K562 (cell line): ENCODE measurements around the gene PPP1R13L. TPM values are rescaled to one million over a fixed set of nuclear protein-coding genes. Genes with fewer than 3 reads are reported as not detected.

Experiments
- ASH1L ChIP-seq: fragments of 450-650 bp; IDR thresholded peaks from 2 replicates; pipeline ENCODE4 v1.6.1; 2018; ENCODE audit warnings: borderline replicate concordance, mild to moderate bottlenecking, low read depth; ENCODE audit not compliant: partially characterized antibody
- BACH1 ChIP-seq: fragments of 200-800 bp; sonication (Bioruptor generic); IDR thresholded peaks from 2 replicates; pipeline ENCODE4 v1.6.1; 2016; ENCODE audit warnings: missing genetic modification characterization, missing compliant biosample characterization
- BDP1 ChIP-seq: IDR thresholded peaks from 3 replicates; pipeline ENCODE4 v1.6.1; 2011; ENCODE audit not compliant: insufficient read length, insufficient read depth
- DDX20 ChIP-seq: fragments of 450-650 bp; IDR thresholded peaks from 2 replicates; pipeline ENCODE4 v1.6.1; 2016; ENCODE audit warnings: missing genetic modification characterization, low read depth, mild to moderate bottlenecking, missing compliant biosample characterization, moderate library complexity
- ETV1 ChIP-seq: fragments of 450-650 bp; conservative IDR thresholded peaks from 2 replicates; pipeline ENCODE4 v1.6.1; 2016; ENCODE audit warnings: missing genetic modification characterization, control low read depth, low read depth, missing compliant biosample characterization
- ETV5 ChIP-seq: sonication (generic); formaldehyde crosslinking; IDR thresholded peaks from 2 replicates; pipeline ENCODE4 v1.4.0; 2020; ENCODE audit warnings: low read depth, mild to moderate bottlenecking, missing genetic modification reagents
- EWSR1 ChIP-seq: fragments of 450-650 bp; IDR thresholded peaks from 2 replicates; pipeline ENCODE4 v1.6.1; 2018; ENCODE audit warnings: borderline replicate concordance, mild to moderate bottlenecking, low read depth, moderate library complexity; ENCODE audit not compliant: partially characterized antibody
- HOMEZ ChIP-seq: fragments of 250-450 bp; sonication (Bioruptor Pico); IDR thresholded peaks from 2 replicates; pipeline ENCODE4 v1.4.0; 2020; ENCODE audit warnings: mild to moderate bottlenecking, moderate library complexity
- NCOA1 ChIP-seq: fragments of 450-650 bp; IDR thresholded peaks from 2 replicates; pipeline ENCODE4 v1.6.1; 2016; ENCODE audit warnings: low read depth
- RBBP5 ChIP-seq: fragments of 200-600 bp; sonication (generic); IDR thresholded peaks from 2 replicates; pipeline ENCODE4 v1.6.1; 2012; ENCODE audit warnings: borderline replicate concordance, mild to moderate bottlenecking, low read length, control low read depth, inconsistent platforms; ENCODE audit not compliant: insufficient read depth, poor library complexity, severe bottlenecking
- SMARCA5 ChIP-seq: fragments of 450-650 bp; IDR thresholded peaks from 2 replicates; pipeline ENCODE4 v1.6.1; 2016
- STAT5B ChIP-seq: fragments of 250-450 bp; sonication (Bioruptor Pico); IDR thresholded peaks from 2 replicates; pipeline ENCODE4 v1.8.0; 2021; ENCODE audit warnings: mild to moderate bottlenecking, inconsistent platforms
- TEAD4 ChIP-seq, 2 experiments: sonication (generic) in 1 of 2; formaldehyde crosslinking in 1 of 2; IDR thresholded peaks; 2 replicates each; pipeline versions ENCODE4 v1.6.1 to v1.8.0; 2012 to 2022; ENCODE audit warnings: borderline replicate concordance in 1 of 2, inconsistent platforms in 1 of 2, low read length in 1 of 2, mild to moderate bottlenecking in 1 of 2, missing genetic modification reagents in 1 of 2
- USF2 ChIP-seq: sonication (generic); formaldehyde crosslinking; IDR thresholded peaks from 2 replicates; pipeline ENCODE4 v1.5.0; 2020; ENCODE audit warnings: missing genetic modification reagents
- ZBTB7A ChIP-seq: IDR thresholded peaks from 2 replicates; pipeline ENCODE4 v1.6.1; 2011; ENCODE audit warnings: low read depth, mild to moderate bottlenecking, low read length, moderate library complexity, borderline replicate concordance; ENCODE audit not compliant: control insufficient read depth
- ZC3H4 ChIP-seq: sonication (generic); formaldehyde crosslinking; IDR thresholded peaks from 2 replicates; pipeline ENCODE4 v1.9.0; 2021; ENCODE audit warnings: missing genetic modification reagents, borderline replicate concordance
- ZKSCAN3 ChIP-seq: fragments of 250-450 bp; sonication (Bioruptor Pico); IDR thresholded peaks from 2 replicates; pipeline ENCODE4 v1.4.0; 2020
- ZNF24 ChIP-seq: fragments of 450-650 bp; IDR thresholded peaks from 2 replicates; pipeline ENCODE4 v1.6.1; 2016
- ZNF280A ChIP-seq: fragments of 450-650 bp; IDR thresholded peaks from 2 replicates; pipeline ENCODE4 v1.6.1; 2018; ENCODE audit warnings: mild to moderate bottlenecking, low read depth; ENCODE audit not compliant: partially characterized antibody
- ZNF347 ChIP-seq: fragments of 450-650 bp; formaldehyde crosslinking; IDR thresholded peaks from 2 replicates; pipeline ENCODE4 v1.4.0; 2020; ENCODE audit warnings: low read depth, mild to moderate bottlenecking, moderate library complexity
- ZNF561 ChIP-seq: fragments of 450-650 bp; formaldehyde crosslinking; conservative IDR thresholded peaks from 2 replicates; pipeline ENCODE4 v1.4.0; 2020; ENCODE audit warnings: mild to moderate bottlenecking, moderate library complexity
- polyA plus RNA-seq, 8 experiments: library from polyadenylated mRNA; depleted of rRNA in 4 of 8; stranded (reverse) in 5 of 8; unstranded in 3 of 8; fragments of >200 nt; fragmentation: Nextera tagmentation in 2 of 8; fragmentation: Illumina TruSeq in 1 of 8; extraction: Ambion mirVana in 2 of 8; extraction: Trizol in 1 of 8; gene quantifications; 2 replicates each; pipeline versions ENCODE4 v1.2.1 to v1.2.3, GENCODE V29; 2011 to 2014; ENCODE audit warnings: inconsistent platforms in 1 of 8, missing spikeins in 1 of 8
- total RNA-seq, 7 experiments: library from RNA; depleted of rRNA in 6 of 7; stranded (reverse); fragments of >200 nt in 6 of 7; fragmentation: Illumina TruSeq in 2 of 7; extraction: Trizol in 2 of 7; gene quantifications; 2 replicates each; pipeline versions ENCODE4 v1.2.1 to v1.2.3, GENCODE V29; 2011 to 2021; ENCODE audit warnings: low replicate concordance in 1 of 7
- TF ChIP-seq, protein P1 (sequence below), 3 experiments: fragments of 200-800 bp in 1 of 3; sonication (Bioruptor generic) in 1 of 3; sonication (generic) in 1 of 3; formaldehyde crosslinking in 1 of 3; IDR thresholded peaks; 2 replicates each; pipeline versions ENCODE4 v1.6.1 to v1.8.0; 2016 to 2022; ENCODE audit warnings: mild to moderate bottlenecking in 2 of 3, missing compliant biosample characterization in 2 of 3, missing genetic modification characterization in 2 of 3, missing genetic modification reagents in 1 of 3
- TF ChIP-seq, protein P2 (sequence below): fragments of 450-650 bp; conservative IDR thresholded peaks from 2 replicates; pipeline ENCODE4 v1.6.1; 2016; ENCODE audit warnings: missing genetic modification characterization, low read depth, mild to moderate bottlenecking, missing compliant biosample characterization, moderate library complexity

PPP1R13L gene
- total and polyA plus RNA-seq, 9 of the 15 experiments (the other 6 are each of a cell fraction or from before 2014, with no cell fraction given) = 0.32 to 6.7 (median 2.0) TPM

GRCh38 chr19:45446295-45446694, 41.4 kb upstream of the PPP1R13L start (continued):
- no peak for TF ChIP-seq HOMEZ (CRISPR knock-in tag)
- TF ChIP-seq DDX20 = no peak
- TF ChIP-seq ZNF347 (CRISPR knock-in tag) = no peak
- TF ChIP-seq BDP1 = no peak
- TF ChIP-seq ZNF24 = no peak
- no peak for TF ChIP-seq ZKSCAN3
- peak; percentile 98 for TF ChIP-seq SMARCA5
- TF ChIP-seq, protein P1, sequence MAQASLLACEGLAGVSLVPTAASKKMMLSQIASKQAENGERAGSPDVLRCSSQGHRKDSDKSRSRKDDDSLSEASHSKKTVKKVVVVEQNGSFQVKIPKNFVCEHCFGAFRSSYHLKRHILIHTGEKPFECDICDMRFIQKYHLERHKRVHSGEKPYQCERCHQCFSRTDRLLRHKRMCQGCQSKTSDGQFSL (CRISPR knock-in tag; IDR thresholded peaks at IDR 0.05) = no peak
- TF ChIP-seq, protein P1 (tag; IDR thresholded peaks at IDR 0.05) = no peak
- no peak for TF ChIP-seq ASH1L
- no peak for TF ChIP-seq USF2
- TF ChIP-seq ETV1 = 0 out of 2 replicates have a peak, but pooled peaks have one; percentile 8
- TF ChIP-seq TEAD4 (IDR thresholded peaks at IDR 0.05; ENCODE audit: low read length) = no peak
- no peak for TF ChIP-seq TEAD4 (CRISPR knock-in tag; IDR thresholded peaks at IDR 0.05; ENCODE audit: borderline replicate concordance)
- TF ChIP-seq ZNF280A = no peak
- TF ChIP-seq ZNF561 (CRISPR knock-in tag) = no peak
- TF ChIP-seq STAT5B (CRISPR knock-in tag) = no peak
- TF ChIP-seq ETV5 (CRISPR knock-in tag) = no peak
- TF ChIP-seq ZBTB7A = no peak
- TF ChIP-seq ZC3H4 (CRISPR knock-in tag) = no peak
- TF ChIP-seq BACH1 (tag) = no peak
- TF ChIP-seq, protein P2, sequence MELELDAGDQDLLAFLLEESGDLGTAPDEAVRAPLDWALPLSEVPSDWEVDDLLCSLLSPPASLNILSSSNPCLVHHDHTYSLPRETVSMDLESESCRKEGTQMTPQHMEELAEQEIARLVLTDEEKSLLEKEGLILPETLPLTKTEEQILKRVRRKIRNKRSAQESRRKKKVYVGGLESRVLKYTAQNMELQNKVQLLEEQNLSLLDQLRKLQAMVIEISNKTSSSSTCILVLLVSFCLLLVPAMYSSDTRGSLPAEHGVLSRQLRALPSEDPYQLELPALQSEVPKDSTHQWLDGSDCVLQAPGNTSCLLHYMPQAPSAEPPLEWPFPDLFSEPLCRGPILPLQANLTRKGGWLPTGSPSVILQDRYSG (tag) = no peak
- TF ChIP-seq RBBP5 = no peak
- TF ChIP-seq NCOA1 = no peak
- no peak for TF ChIP-seq EWSR1
